K562 (cell line): ENCODE results near the gene CLTC. TPM values are rescaled to one million over a fixed set of nuclear protein-coding genes. Genes with fewer than 3 reads are reported as not detected.
A peak's percentile ranks its signal among the peaks of the same experiment; 100 is the strongest.

Experiments
- BRD4 ChIP-seq: fragments of 200-600 bp; sonication (generic); IDR thresholded peaks from 2 replicates; pipeline ENCODE4 v1.6.1; 2017; ENCODE audit warnings: inconsistent platforms
- CHCHD3 ChIP-seq: fragments of 250-450 bp; sonication (Bioruptor Pico); IDR thresholded peaks from 2 replicates; pipeline ENCODE4 v2.1.2; 2022; ENCODE audit warnings: mild to moderate bottlenecking
- DMBX1 ChIP-seq: fragments of 250-450 bp; sonication (Bioruptor Pico); IDR thresholded peaks from 2 replicates; pipeline ENCODE4 v1.8.0; 2022; ENCODE audit warnings: inconsistent platforms, mild to moderate bottlenecking, moderate library complexity, borderline replicate concordance
- L3MBTL2 ChIP-seq: fragments of 450-650 bp; IDR thresholded peaks from 2 replicates; pipeline ENCODE4 v1.6.1; 2016; ENCODE audit warnings: mild to moderate bottlenecking, moderate library complexity
- MYNN ChIP-seq, 2 experiments: sonication (generic); formaldehyde crosslinking in 1 of 2; IDR thresholded peaks; 2 replicates each; pipeline versions ENCODE4 v1.5.0 to v1.6.1; 2016 to 2020; ENCODE audit warnings: antibody characterized with exemption in 1 of 2, missing genetic modification reagents in 1 of 2
- SIRT6 ChIP-seq: IDR thresholded peaks from one replicate; pipeline ENCODE4 v1.6.1; 2012; ENCODE audit warnings: low read depth, mild to moderate bottlenecking, control low read depth, inconsistent platforms, low read length, moderate library complexity
- TAF15 ChIP-seq: fragments of 200-400 bp; formaldehyde crosslinking; IDR thresholded peaks from 2 replicates; pipeline ENCODE4 v1.6.1; 2017; ENCODE audit warnings: mild to moderate bottlenecking, low read depth, low read length, moderate library complexity
- ZNF175 ChIP-seq: fragments of 200-800 bp; sonication (Bioruptor generic); IDR thresholded peaks from 2 replicates; pipeline ENCODE4 v1.6.1; 2016; ENCODE audit warnings: low read depth, mild to moderate bottlenecking, missing genetic modification characterization, missing compliant biosample characterization
- polyA plus RNA-seq, 8 experiments: library from polyadenylated mRNA; depleted of rRNA in 4 of 8; stranded (reverse) in 5 of 8; unstranded in 3 of 8; fragments of >200 nt; fragmentation: Nextera tagmentation in 2 of 8; fragmentation: Illumina TruSeq in 1 of 8; extraction: Ambion mirVana in 2 of 8; extraction: Trizol in 1 of 8; gene quantifications; 2 replicates each; pipeline versions ENCODE4 v1.2.1 to v1.2.3, GENCODE V29; 2011 to 2014; ENCODE audit warnings: inconsistent platforms in 1 of 8, missing spikeins in 1 of 8
- total RNA-seq, 7 experiments: library from RNA; depleted of rRNA in 6 of 7; stranded (reverse); fragments of >200 nt in 6 of 7; fragmentation: Illumina TruSeq in 2 of 7; extraction: Trizol in 2 of 7; gene quantifications; 2 replicates each; pipeline versions ENCODE4 v1.2.1 to v1.2.3, GENCODE V29; 2011 to 2021; ENCODE audit warnings: low replicate concordance in 1 of 7
- TF ChIP-seq, protein P1 (sequence below): fragments of 450-650 bp; IDR thresholded peaks from 2 replicates; pipeline ENCODE4 v1.7.1; 2018; ENCODE audit warnings: mild to moderate bottlenecking, low read depth; ENCODE audit not compliant: partially characterized antibody
- TF ChIP-seq, protein P2 (sequence below): fragments of 450-650 bp; formaldehyde crosslinking; IDR thresholded peaks from 2 replicates; pipeline ENCODE4 v1.4.0; 2020; ENCODE audit warnings: mild to moderate bottlenecking, moderate library complexity
- TF ChIP-seq, protein P3 (sequence below): fragments of 450-650 bp; IDR thresholded peaks from 2 replicates; pipeline ENCODE4 v1.6.1; 2016; ENCODE audit warnings: low read depth, mild to moderate bottlenecking, moderate library complexity
- TF ChIP-seq, protein P4 (sequence below), 2 experiments: fragments of 450-650 bp in 1 of 2; sonication (generic) in 1 of 2; formaldehyde crosslinking in 1 of 2; IDR thresholded peaks in 1 of 2; conservative IDR thresholded peaks in 1 of 2; 2 replicates each; pipeline versions ENCODE4 v1.6.1 to v1.8.1; 2016 to 2023; ENCODE audit warnings: mild to moderate bottlenecking in 2 of 2, moderate library complexity in 2 of 2, inconsistent platforms in 1 of 2, missing genetic modification reagents in 1 of 2
- TF ChIP-seq, protein P5 (sequence below): fragments of 450-650 bp; IDR thresholded peaks from 2 replicates; pipeline ENCODE4 v1.6.1; 2017; ENCODE audit warnings: antibody characterized with exemption, mild to moderate bottlenecking
- TF ChIP-seq, protein P6 (sequence below): IDR thresholded peaks from 2 replicates; pipeline ENCODE4 v1.6.1; 2011; ENCODE audit not compliant: insufficient read length; ENCODE audit errors: extremely low read depth

Gene CLTC
- total and polyA plus RNA-seq, 9 of the 15 experiments (the other 6 are each of a cell fraction or from before 2014, with no cell fraction given): 115 to 267 (median 174) TPM

DNA sequence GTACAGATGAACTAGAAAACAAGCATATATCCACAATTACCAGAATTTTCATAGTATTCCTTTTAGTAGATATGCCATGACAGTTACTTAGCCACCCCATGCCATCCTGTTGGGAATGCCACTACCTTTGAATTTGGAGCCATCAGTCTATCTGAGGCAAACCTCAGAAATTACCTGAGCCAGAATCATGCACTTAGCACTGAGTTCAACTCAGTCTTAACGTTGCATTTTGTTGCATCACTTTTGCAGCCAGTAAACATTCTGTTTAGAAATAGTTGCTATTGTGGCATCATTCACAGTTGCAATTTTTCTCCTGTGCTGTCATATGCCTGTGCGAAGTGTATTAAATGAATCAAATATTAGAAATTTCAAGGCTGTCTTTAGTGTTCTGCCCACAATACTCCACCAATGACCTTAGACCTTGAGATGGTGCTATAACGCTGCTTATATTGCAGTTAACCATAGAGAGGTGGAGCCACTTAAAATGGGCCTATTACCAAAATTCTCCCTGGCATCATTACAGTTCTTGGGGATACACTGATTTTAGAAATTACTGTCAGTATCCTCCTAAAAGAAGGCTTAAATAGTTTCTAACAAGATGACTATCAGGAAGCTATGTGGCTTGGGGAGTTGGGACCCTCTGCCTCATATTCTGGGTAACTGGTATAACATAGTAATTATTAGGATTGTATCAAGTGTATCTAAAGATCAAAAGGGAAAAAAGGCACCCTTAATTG is 76.4 kb downstream of the CLTC start (continued):
- TF ChIP-seq ZNF175 (CRISPR knock-in tag) (peak; percentile 80), DMBX1 (CRISPR knock-in tag) (peak; percentile 66; the same call in 1 of the 2 replicates), BRD4 (no peak), SIRT6 (no peak), L3MBTL2 (peak; percentile 51), MYNN (IDR thresholded peaks at IDR 0.05) (peak; percentile 47; the same call in 1 of the 2 replicates), MYNN (CRISPR knock-in tag; IDR thresholded peaks at IDR 0.05) (no peak), CHCHD3 (CRISPR knock-in tag) (no peak), TAF15 (no peak)
- TF ChIP-seq, protein P1, sequence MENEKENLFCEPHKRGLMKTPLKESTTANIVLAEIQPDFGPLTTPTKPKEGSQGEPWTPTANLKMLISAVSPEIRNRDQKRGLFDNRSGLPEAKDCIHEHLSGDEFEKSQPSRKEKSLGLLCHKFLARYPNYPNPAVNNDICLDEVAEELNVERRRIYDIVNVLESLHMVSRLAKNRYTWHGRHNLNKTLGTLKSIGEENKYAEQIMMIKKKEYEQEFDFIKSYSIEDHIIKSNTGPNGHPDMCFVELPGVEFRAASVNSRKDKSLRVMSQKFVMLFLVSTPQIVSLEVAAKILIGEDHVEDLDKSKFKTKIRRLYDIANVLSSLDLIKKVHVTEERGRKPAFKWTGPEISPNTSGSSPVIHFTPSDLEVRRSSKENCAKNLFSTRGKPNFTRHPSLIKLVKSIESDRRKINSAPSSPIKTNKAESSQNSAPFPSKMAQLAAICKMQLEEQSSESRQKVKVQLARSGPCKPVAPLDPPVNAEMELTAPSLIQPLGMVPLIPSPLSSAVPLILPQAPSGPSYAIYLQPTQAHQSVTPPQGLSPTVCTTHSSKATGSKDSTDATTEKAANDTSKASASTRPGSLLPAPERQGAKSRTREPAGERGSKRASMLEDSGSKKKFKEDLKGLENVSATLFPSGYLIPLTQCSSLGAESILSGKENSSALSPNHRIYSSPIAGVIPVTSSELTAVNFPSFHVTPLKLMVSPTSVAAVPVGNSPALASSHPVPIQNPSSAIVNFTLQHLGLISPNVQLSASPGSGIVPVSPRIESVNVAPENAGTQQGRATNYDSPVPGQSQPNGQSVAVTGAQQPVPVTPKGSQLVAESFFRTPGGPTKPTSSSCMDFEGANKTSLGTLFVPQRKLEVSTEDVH: peak; percentile 64
- TF ChIP-seq, protein P2, sequence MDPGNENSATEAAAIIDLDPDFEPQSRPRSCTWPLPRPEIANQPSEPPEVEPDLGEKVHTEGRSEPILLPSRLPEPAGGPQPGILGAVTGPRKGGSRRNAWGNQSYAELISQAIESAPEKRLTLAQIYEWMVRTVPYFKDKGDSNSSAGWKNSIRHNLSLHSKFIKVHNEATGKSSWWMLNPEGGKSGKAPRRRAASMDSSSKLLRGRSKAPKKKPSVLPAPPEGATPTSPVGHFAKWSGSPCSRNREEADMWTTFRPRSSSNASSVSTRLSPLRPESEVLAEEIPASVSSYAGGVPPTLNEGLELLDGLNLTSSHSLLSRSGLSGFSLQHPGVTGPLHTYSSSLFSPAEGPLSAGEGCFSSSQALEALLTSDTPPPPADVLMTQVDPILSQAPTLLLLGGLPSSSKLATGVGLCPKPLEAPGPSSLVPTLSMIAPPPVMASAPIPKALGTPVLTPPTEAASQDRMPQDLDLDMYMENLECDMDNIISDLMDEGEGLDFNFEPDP (CRISPR knock-in tag): no peak
- TF ChIP-seq, protein P3, sequence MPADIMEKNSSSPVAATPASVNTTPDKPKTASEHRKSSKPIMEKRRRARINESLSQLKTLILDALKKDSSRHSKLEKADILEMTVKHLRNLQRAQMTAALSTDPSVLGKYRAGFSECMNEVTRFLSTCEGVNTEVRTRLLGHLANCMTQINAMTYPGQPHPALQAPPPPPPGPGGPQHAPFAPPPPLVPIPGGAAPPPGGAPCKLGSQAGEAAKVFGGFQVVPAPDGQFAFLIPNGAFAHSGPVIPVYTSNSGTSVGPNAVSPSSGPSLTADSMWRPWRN: peak; percentile 48; the same call in 1 of the 2 replicates
- TF ChIP-seq, protein P4, sequence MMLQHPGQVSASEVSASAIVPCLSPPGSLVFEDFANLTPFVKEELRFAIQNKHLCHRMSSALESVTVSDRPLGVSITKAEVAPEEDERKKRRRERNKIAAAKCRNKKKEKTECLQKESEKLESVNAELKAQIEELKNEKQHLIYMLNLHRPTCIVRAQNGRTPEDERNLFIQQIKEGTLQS (IDR thresholded peaks at IDR 0.05): peak; percentile 96
- TF ChIP-seq, protein P4 (CRISPR knock-in tag; conservative IDR thresholded peaks at IDR 0.05): no peak
- TF ChIP-seq, protein P5, sequence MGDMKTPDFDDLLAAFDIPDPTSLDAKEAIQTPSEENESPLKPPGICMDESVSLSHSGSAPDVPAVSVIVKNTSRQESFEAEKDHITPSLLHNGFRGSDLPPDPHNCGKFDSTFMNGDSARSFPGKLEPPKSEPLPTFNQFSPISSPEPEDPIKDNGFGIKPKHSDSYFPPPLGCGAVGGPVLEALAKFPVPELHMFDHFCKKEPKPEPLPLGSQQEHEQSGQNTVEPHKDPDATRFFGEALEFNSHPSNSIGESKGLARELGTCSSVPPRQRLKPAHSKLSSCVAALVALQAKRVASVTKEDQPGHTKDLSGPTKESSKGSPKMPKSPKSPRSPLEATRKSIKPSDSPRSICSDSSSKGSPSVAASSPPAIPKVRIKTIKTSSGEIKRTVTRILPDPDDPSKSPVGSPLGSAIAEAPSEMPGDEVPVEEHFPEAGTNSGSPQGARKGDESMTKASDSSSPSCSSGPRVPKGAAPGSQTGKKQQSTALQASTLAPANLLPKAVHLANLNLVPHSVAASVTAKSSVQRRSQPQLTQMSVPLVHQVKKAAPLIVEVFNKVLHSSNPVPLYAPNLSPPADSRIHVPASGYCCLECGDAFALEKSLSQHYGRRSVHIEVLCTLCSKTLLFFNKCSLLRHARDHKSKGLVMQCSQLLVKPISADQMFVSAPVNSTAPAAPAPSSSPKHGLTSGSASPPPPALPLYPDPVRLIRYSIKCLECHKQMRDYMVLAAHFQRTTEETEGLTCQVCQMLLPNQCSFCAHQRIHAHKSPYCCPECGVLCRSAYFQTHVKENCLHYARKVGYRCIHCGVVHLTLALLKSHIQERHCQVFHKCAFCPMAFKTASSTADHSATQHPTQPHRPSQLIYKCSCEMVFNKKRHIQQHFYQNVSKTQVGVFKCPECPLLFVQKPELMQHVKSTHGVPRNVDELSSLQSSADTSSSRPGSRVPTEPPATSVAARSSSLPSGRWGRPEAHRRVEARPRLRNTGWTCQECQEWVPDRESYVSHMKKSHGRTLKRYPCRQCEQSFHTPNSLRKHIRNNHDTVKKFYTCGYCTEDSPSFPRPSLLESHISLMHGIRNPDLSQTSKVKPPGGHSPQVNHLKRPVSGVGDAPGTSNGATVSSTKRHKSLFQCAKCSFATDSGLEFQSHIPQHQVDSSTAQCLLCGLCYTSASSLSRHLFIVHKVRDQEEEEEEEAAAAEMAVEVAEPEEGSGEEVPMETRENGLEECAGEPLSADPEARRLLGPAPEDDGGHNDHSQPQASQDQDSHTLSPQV: peak; percentile 61; the same call in 1 of the 2 replicates
- TF ChIP-seq, protein P6, sequence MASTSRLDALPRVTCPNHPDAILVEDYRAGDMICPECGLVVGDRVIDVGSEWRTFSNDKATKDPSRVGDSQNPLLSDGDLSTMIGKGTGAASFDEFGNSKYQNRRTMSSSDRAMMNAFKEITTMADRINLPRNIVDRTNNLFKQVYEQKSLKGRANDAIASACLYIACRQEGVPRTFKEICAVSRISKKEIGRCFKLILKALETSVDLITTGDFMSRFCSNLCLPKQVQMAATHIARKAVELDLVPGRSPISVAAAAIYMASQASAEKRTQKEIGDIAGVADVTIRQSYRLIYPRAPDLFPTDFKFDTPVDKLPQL: no peak
